GM12801 (cell line): ENCODE results near the gene TTC33.

Source experiments
- CTCF ChIP-seq: IDR thresholded peaks from one replicate; pipeline ENCODE4 v1.5.1; 2011; ENCODE audit warnings: control low read depth; ENCODE audit not compliant: insufficient read length; ENCODE audit errors: extremely low read depth

Gene TTC33

GRCh38 chr5:40626801-40627200 is 129.0 kb downstream of the TTC33 start:
- TF ChIP-seq CTCF, result no peak

DNA sequence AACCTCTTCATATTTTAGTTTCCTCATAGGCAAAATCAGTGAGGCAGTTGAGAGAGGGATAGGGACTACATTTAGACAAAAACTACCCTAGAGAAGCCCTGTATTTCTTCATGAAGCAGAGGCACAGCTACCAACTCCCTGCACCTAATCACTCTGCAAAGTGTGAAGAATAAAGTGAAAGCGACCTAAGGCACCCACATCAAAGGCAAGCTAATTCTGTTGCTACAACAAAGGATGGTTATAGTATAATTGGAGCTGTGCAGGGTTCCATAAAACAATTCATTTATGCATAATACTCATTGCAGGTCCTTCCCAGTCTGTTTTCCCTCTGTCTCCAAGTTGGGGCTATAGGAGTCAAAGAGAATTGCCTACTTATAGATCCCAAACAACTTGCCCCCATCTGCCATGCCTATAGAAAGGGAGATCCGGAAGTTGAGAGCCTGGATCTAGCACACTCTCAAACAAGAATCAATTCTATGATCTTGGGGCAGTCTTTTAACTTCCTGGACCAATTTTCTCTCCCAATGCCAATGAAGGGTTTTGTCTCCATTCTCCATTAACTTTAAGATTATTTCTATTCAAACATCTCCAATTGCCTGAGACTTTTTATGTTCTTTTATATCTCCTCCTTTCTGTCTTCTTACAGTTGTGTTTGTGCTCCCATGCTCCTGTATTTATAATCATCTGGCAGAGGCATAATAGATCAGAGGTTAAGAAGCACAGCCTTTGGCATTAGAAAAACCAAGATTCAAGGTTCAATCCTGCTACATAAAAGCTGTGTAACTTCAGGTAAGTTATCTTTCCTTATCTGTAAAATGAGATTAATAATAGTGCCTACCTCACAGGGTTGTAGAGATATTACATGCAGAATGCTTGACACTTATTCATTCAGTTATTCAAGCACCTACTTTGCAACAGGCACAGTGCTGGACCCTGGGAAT is 132.0 kb downstream of the TTC33 start:
- no peak for TF ChIP-seq CTCF

DNA sequence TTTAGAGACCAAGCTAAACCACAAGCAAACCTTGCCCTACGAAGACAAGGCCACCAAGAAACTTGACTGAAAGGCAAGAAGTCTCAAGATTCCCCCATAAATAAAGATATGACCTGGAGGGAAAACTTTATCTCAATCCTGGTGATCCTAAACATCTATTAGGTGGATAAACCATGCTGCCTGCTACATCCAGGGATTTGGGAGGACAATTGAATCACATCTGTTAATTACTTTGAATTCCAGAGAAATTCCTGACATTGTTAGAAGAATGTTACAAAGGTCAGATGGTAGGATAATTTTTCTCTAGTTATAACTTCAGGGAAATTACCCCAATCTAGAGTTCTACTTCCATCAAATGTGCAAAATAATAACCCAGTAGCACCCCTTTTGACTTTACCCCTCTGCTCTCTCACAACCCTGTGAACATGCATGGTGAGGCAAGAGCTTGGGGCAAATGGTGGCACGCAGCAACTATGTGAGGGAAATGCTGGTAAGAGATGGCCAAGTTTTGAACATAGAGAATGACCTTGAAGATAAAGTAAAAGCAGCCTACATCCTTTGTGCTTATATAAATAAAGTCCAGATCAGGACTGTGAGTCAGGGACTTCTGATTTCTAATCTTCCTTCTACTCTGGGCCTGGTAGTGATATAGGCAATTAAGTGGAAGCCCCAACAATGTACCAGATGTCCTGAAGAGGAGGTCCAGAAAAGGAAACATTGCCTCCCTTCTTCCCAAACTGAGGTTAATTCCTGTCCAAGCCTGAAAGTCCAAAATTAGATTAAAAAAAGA is 133.1 kb downstream of the TTC33 start:
- TF ChIP-seq CTCF, result no peak

GRCh38 chr5:40619421-40619820 is 136.3 kb downstream of the TTC33 start:
- no peak for TF ChIP-seq CTCF

GRCh38 chr5:40618926-40619325 is 136.8 kb downstream of the TTC33 start:
- no peak for TF ChIP-seq CTCF

- TF ChIP-seq CTCF, result no peak
Observed at GRCh38 chr5:40616781-40617180, 139.0 kb downstream of the TTC33 start.

GRCh38 chr5:40615586-40616170 is 140.1 kb downstream of the TTC33 start:
- TF ChIP-seq CTCF, result no peak
